ENCODE data around the gene CELF3. TPM values are rescaled to one million over a fixed set of nuclear protein-coding genes. Genes with fewer than 3 reads are reported as not detected.

The CELF3 gene
- total and polyA plus RNA-seq, 9 of the 15 experiments (the other 6 are each of a cell fraction or from before 2014, with no cell fraction given), result not detected

- POLR2A ChIA-PET, result interaction anchor here (0.6 to 0.7 kb wide), 2 partner anchors 98 to 250 kb away, joined by 3 read pairs; no protein-coding TSS in a partner anchor
- ATAC-seq, result no peak
- in situ Hi-C loops (cut with MboI) (no loop called here), intact Hi-C loops (cut with micrococcal nuclease) (no loop called here)
- Histone ChIP-seq H3K9me1 (ENCODE audit: control insufficient read depth, insufficient read depth, low read length) (no peaks in the 10 kb centered on the region), H4K20me1 (replicated peaks; ENCODE audit: control insufficient read depth, insufficient read depth, low read length) (peaks cover 14% of the 10 kb centered on the region; the same call in 1 of the 2 replicates), H3K4me2 (ENCODE audit: insufficient read depth, low read length) (no peak overlapping the region), H3K79me2 (ENCODE audit: control insufficient read depth, insufficient read depth, low read length) (no peaks in the 10 kb centered on the region), H3K9me3 (replicated peaks; ENCODE audit: control insufficient read depth, insufficient read depth, low read depth, low read length) (no peaks in the 10 kb centered on the region; the same call in 1 of the 2 replicates), H3K9ac (ENCODE audit: insufficient read depth in 1 of 2, low read depth in 2 of 2, low read length in 2 of 2) (no peak overlapping the region), H3K27me3 (ENCODE audit: control insufficient read depth in 2 of 2, insufficient read depth in 2 of 2, low read length in 2 of 2) (peaks cover 0 to 24% of the 10 kb centered on the region in 2 experiments; a peak in 2 of 5 replicates), H3K4me3 (no peak overlapping the region), H3K27ac (ENCODE audit: extremely low read depth, low read depth, low read length) (no peak overlapping the region), H2AFZ (ENCODE audit: low read depth, low read length) (no peak overlapping the region), H3K4me1 (replicated peaks in 1 of 2; ENCODE audit: control insufficient read depth in 2 of 2, insufficient read depth in 2 of 2, low read length in 2 of 2) (peaks cover 0 to 13% of the 10 kb centered on the region in 2 experiments; a peak in 2 of 5 replicates), H3K36me3 (ENCODE audit: control insufficient read depth, insufficient read depth, low read length) (no peaks in the 10 kb centered on the region)
- WGBS (ENCODE audit: insufficient coverage, low coverage, missing lambda C conversion rate), result 13% methylated on average over 7 of the region's 7 CpGs
- TF ChIP-seq PURB (CRISPR knock-in tag; IDR thresholded peaks at IDR 0.05; ENCODE audit: low read depth) (no peak), ZNF121 (CRISPR knock-in tag; conservative IDR thresholded peaks at IDR 0.05) (no peak), ARID1B (IDR thresholded peaks at IDR 0.05) (no peak), PYGO2 (tag; IDR thresholded peaks at IDR 0.05) (no peak)
- TF ChIP-seq, protein P1, sequence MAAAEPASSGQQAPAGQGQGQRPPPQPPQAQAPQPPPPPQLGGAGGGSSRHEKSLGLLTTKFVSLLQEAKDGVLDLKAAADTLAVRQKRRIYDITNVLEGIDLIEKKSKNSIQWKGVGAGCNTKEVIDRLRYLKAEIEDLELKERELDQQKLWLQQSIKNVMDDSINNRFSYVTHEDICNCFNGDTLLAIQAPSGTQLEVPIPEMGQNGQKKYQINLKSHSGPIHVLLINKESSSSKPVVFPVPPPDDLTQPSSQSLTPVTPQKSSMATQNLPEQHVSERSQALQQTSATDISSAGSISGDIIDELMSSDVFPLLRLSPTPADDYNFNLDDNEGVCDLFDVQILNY (CRISPR knock-in tag; IDR thresholded peaks at IDR 0.05), result no peak
- CTCF ChIA-PET (ENCODE audit: low intra/inter-chr PET ratio), result no interaction called here
- no peak for DNase-seq (ENCODE audit: extremely low read depth in 1 of 4, low spot score in 3 of 4)
- FAIRE-seq, result no peak
- BruUV-seq (replicated peaks), result no TSS peak
Measured at GRCh38 chr1:151705146-151705545, 11.5 kb downstream of the CELF3 start.
